AG04450 (cell line): ENCODE measurements around the gene NCOA1. TPM values are rescaled to one million over a fixed set of nuclear protein-coding genes. Genes with fewer than 3 reads are reported as not detected.

Experiments used
- CTCF ChIA-PET: fragments of 300-600, 350-600 bp; formaldehyde crosslinking; extraction: SDS; loops from one replicate; lab custom pipeline; 2022; ENCODE audit warnings: antibody characterized with exemption, inconsistent platforms; lab: Charles Lee
- POLR2A ChIA-PET: fragments of 350-600 bp; formaldehyde crosslinking; extraction: SDS; loops from one replicate; lab custom pipeline; 2021; ENCODE audit warnings: antibody characterized with exemption, inconsistent platforms; lab: Yijun Ruan, JAX
- DNase-seq: peaks from one replicate; pipeline ENCODE4 v3.0.0-alpha.2; 2011; ENCODE audit warnings: low read depth, low spot score
- H3K27ac ChIP-seq: one replicate; pipeline ENCODE4 v1.5.1; 2012; ENCODE audit warnings: low read depth, low read length, control low read depth
- H3K27me3 ChIP-seq: one replicate; pipeline ENCODE4 v1.6.0; 2012; ENCODE audit warnings: low read length; ENCODE audit not compliant: control insufficient read depth, insufficient read depth
- H3K4me3 ChIP-seq: 2 replicates; pipeline ENCODE4 v1.5.1; 2011; ENCODE audit warnings: mild to moderate bottlenecking, low read depth, low read length, control low read depth
- H3K9me3 ChIP-seq: 2 replicates; pipeline ENCODE4 v1.5.1; 2012; ENCODE audit warnings: low read length; ENCODE audit not compliant: control insufficient read depth, insufficient read depth
- CTCF ChIP-seq: IDR thresholded peaks from 2 replicates; pipeline ENCODE4 v1.5.1; 2011; ENCODE audit warnings: low read depth, low read length, control low read depth, inconsistent platforms
- polyA plus RNA-seq: library from polyadenylated mRNA; depleted of rRNA; stranded (reverse); fragments of >200 nt; gene quantifications from 2 replicates; pipeline ENCODE4 v1.2.3, GENCODE V29; 2011

NCOA1 gene
- polyA plus RNA-seq, 1 experiment, result 20.8 TPM

- no peak for DNase-seq
- H3K4me3 ChIP-seq, result no peak overlapping the region
- CTCF ChIA-PET, result no interaction called here
These were observed 231.2 kb downstream of the NCOA1 start for GRCh38 chr2:24722141-24722790.

GRCh38 chr2:24723191-24723590, 232.1 kb downstream of the NCOA1 start:
- ChIA-PET CTCF (interaction anchor here (0.7 kb wide), 1 partner anchor 898 kb away, joined by 3 read pairs; no protein-coding TSS in a partner anchor), POLR2A (no interaction called here)
- no peak for TF ChIP-seq CTCF
- Histone ChIP-seq H3K27ac (no peak overlapping the region), H3K9me3 (no peaks in the 10 kb centered on the region), H3K4me3 (no peak overlapping the region), H3K27me3 (no peaks in the 10 kb centered on the region)
- no peak for DNase-seq

More at GRCh38 chr2:24722141-24722790, 231.2 kb downstream of the NCOA1 start:
- no peak for TF ChIP-seq CTCF
- Histone ChIP-seq H3K27me3 (no peaks in the 10 kb centered on the region), H3K9me3 (no peaks in the 10 kb centered on the region), H3K27ac (no peak overlapping the region)
- POLR2A ChIA-PET, result no interaction called here

GRCh38 chr2:24723665-24724064, 232.6 kb downstream of the NCOA1 start:
- CTCF ChIA-PET, result no interaction called here
- DNase-seq, result no peak
- POLR2A ChIA-PET, result no interaction called here
- Histone ChIP-seq H3K9me3 (no peaks in the 10 kb centered on the region), H3K27ac (no peak overlapping the region), H3K27me3 (no peaks in the 10 kb centered on the region), H3K4me3 (no peak overlapping the region)
- TF ChIP-seq CTCF, result no peak

GRCh38 chr2:24724111-24724775, 233.2 kb downstream of the NCOA1 start:
- DNase-seq, result no peak

More at GRCh38 chr2:24724111-24724775, 233.2 kb downstream of the NCOA1 start:
- H3K9me3 ChIP-seq, result no peaks in the 10 kb centered on the region
- H3K27ac ChIP-seq, result no peak overlapping the region
- H3K4me3 ChIP-seq, result no peak overlapping the region
- no peaks in the 10 kb centered on the region for H3K27me3 ChIP-seq
- no peak for TF ChIP-seq CTCF
- POLR2A ChIA-PET, result no interaction called here
- CTCF ChIA-PET, result no interaction called here
